ENCODE data around the gene RDH11. TPM values are rescaled to one million over a fixed set of nuclear protein-coding genes. Genes with fewer than 3 reads are reported as not detected.

Gene RDH11
- total RNA-seq, 4 donors from 2014 or later: 24.8 to 53.6 (median 41.6) TPM

DNA sequence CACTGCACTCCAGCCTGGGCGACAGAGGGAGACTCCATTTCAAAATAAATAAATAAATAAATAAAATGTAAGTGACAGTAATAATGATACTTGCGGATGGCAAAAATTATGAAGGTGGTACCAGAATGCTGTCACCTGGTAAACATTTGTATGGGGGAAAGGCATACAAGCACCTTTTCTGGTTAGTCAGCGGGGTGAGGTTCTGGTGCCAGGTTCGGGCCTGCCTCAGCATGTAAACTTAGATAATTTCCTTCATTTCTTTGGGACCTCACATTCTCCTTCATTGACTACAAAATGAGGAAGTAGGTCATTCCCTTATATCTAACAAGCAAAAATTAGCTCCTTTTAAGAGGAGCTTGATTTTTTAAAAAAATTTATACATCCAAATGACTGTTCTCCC, 31.9 kb downstream of the RDH11 start:
- no peak for DNase-seq
- Histone ChIP-seq H3K27ac (no peak overlapping the region), H3K4me3 (no peak overlapping the region), H3K4me1 (peaks cover 0 to 7% (median 0%) of the 10 kb centered on the region in 4 donors), H3K9me3 (no peaks in the 10 kb centered on the region), H3K27me3 (no peaks in the 10 kb centered on the region), H3K36me3 (peaks cover 0 to 23% (median 4%) of the 10 kb centered on the region in 3 donors)
- TF ChIP-seq POLR2A (IDR thresholded peaks at IDR 0.05): no peak
- no peak for TF ChIP-seq CTCF (IDR thresholded peaks at IDR 0.05)

- H3K36me3 ChIP-seq: peaks cover 0 to 99% (median 0%) of the 10 kb centered on the region in 3 donors
- H3K27ac ChIP-seq: no peak overlapping the region
Measured at GRCh38 chr14:67653651-67654280, 41.8 kb downstream of the RDH11 start.

GRCh38 chr14:67652189-67652588, 43.4 kb downstream of the RDH11 start:
- TF ChIP-seq CTCF (IDR thresholded peaks at IDR 0.05) (no peak), POLR2A (IDR thresholded peaks at IDR 0.05) (no peak)
- Histone ChIP-seq H3K27ac (no peak overlapping the region), H3K36me3 (peaks cover 0 to 86% (median 0%) of the 10 kb centered on the region in 3 donors), H3K4me3 (no peak overlapping the region), H3K4me1 (no peaks in the 10 kb centered on the region), H3K27me3 (no peaks in the 10 kb centered on the region), H3K9me3 (no peaks in the 10 kb centered on the region)
- DNase-seq: no peak

More at GRCh38 chr14:67653651-67654280, 41.8 kb downstream of the RDH11 start:
- DNase-seq: no peak
- no peaks in the 10 kb centered on the region for H3K27me3 ChIP-seq
- no peaks in the 10 kb centered on the region for H3K9me3 ChIP-seq
- no peaks in the 10 kb centered on the region for H3K4me1 ChIP-seq
- H3K4me3 ChIP-seq: no peak overlapping the region
- TF ChIP-seq POLR2A (IDR thresholded peaks at IDR 0.05) (no peak), CTCF (IDR thresholded peaks at IDR 0.05) (no peak)

- no peaks in the 10 kb centered on the region for H3K4me1 ChIP-seq
- no peak overlapping the region for H3K4me3 ChIP-seq
- no peak overlapping the region for H3K27ac ChIP-seq
- DNase-seq: no peak
- peaks cover 0 to 84% (median 0%) of the 10 kb centered on the region in 3 donors for H3K36me3 ChIP-seq
- no peaks in the 10 kb centered on the region for H3K27me3 ChIP-seq
- H3K9me3 ChIP-seq: no peaks in the 10 kb centered on the region
- TF ChIP-seq CTCF (IDR thresholded peaks at IDR 0.05) (no peak), POLR2A (IDR thresholded peaks at IDR 0.05) (no peak)
Measured at GRCh38 chr14:67650694-67651093, 44.9 kb downstream of the RDH11 start.

GRCh38 chr14:67650151-67650550, 45.4 kb downstream of the RDH11 start:
- no peaks in the 10 kb centered on the region for H3K4me1 ChIP-seq
- DNase-seq: no peak
- no peaks in the 10 kb centered on the region for H3K9me3 ChIP-seq
- TF ChIP-seq POLR2A (IDR thresholded peaks at IDR 0.05) (no peak), CTCF (IDR thresholded peaks at IDR 0.05) (no peak)
- H3K27ac ChIP-seq: no peak overlapping the region
- no peak overlapping the region for H3K4me3 ChIP-seq
- H3K36me3 ChIP-seq: peaks cover 0 to 79% (median 0%) of the 10 kb centered on the region in 3 donors
- H3K27me3 ChIP-seq: no peaks in the 10 kb centered on the region

Measured in Peyer's patch (tissue), 4 donors.